Measurements from ENCODE around the gene AHRR. TPM values are rescaled to one million over a fixed set of nuclear protein-coding genes. Genes with fewer than 3 reads are reported as not detected.

Gene AHRR
- total RNA-seq, 6 experiments from 2014 or later: 30.9 to 55.7 (median 51.9) TPM

GRCh38 chr5:386432-387341 is 65.2 kb downstream of the AHRR start:
- peaks cover 40% of the 10 kb centered on the region for H3K4me1 Mint-ChIP-seq (ENCODE audit: low read depth)
- no peak overlapping the region for H3K4me3 Mint-ChIP-seq
- H3K9me3 Mint-ChIP-seq: peaks cover 32% of the 10 kb centered on the region
- H3K27me3 Mint-ChIP-seq (ENCODE audit: insufficient read depth): peaks cover 14% of the 10 kb centered on the region
- TF ChIP-seq, protein P1, sequence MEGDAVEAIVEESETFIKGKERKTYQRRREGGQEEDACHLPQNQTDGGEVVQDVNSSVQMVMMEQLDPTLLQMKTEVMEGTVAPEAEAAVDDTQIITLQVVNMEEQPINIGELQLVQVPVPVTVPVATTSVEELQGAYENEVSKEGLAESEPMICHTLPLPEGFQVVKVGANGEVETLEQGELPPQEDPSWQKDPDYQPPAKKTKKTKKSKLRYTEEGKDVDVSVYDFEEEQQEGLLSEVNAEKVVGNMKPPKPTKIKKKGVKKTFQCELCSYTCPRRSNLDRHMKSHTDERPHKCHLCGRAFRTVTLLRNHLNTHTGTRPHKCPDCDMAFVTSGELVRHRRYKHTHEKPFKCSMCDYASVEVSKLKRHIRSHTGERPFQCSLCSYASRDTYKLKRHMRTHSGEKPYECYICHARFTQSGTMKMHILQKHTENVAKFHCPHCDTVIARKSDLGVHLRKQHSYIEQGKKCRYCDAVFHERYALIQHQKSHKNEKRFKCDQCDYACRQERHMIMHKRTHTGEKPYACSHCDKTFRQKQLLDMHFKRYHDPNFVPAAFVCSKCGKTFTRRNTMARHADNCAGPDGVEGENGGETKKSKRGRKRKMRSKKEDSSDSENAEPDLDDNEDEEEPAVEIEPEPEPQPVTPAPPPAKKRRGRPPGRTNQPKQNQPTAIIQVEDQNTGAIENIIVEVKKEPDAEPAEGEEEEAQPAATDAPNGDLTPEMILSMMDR (IDR thresholded peaks at IDR 0.05): no peak
- H3K36me3 Mint-ChIP-seq (ENCODE audit: low read depth): peaks cover 79% of the 10 kb centered on the region
- H3K27ac Mint-ChIP-seq: peak overlapping the region; percentile 19; the same call in 1 of the 2 replicates
- DNase-seq: no peak

DNA sequence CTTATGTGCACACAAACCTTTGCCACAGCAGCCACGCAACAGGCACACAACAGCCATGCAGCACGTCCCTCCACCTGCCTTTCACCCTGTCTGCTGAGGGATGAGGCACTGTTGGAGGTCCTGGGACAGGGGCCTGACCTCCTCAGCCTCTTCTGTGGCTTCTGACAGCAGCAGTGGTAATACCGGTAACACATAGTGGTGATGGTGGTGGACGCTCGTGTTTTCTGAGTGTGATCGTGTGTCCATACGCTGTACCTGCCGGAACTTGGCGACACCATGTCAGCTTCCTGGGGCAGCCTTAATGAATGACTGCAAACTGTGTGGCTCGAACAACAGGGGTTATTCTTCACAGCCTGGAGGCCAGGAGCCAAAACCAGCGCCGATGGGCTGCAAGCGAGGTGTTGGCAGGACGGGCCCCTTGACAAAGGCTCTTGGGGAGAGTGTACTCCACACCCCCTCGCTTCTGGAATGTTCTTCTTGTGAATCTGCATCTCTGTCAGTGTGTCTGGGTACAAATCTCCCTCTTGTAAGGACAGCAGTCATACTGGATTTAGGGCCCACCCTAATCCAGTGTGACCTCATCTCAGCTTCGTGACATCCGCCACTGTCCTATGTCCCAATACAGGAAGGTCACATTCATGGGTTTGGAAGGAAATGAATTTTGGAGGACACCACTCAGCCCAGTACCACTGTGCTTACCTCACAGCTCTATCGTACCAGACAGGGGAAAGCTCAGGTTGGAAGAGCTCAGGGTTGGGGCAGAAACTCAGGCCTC is 66.2 kb downstream of the AHRR start:
- peaks cover 33% of the 10 kb centered on the region for H3K4me1 Mint-ChIP-seq (ENCODE audit: low read depth)
- no peak for DNase-seq
- no peak overlapping the region; the same call in 1 of the 2 replicates for H3K4me3 Mint-ChIP-seq
- peaks cover 73% of the 10 kb centered on the region for H3K36me3 Mint-ChIP-seq (ENCODE audit: low read depth)
- H3K27ac Mint-ChIP-seq: no peak overlapping the region
- peaks cover 23% of the 10 kb centered on the region for H3K9me3 Mint-ChIP-seq
- TF ChIP-seq, protein P1 (IDR thresholded peaks at IDR 0.05): no peak
- peaks cover 15% of the 10 kb centered on the region for H3K27me3 Mint-ChIP-seq (ENCODE audit: insufficient read depth)

DNA sequence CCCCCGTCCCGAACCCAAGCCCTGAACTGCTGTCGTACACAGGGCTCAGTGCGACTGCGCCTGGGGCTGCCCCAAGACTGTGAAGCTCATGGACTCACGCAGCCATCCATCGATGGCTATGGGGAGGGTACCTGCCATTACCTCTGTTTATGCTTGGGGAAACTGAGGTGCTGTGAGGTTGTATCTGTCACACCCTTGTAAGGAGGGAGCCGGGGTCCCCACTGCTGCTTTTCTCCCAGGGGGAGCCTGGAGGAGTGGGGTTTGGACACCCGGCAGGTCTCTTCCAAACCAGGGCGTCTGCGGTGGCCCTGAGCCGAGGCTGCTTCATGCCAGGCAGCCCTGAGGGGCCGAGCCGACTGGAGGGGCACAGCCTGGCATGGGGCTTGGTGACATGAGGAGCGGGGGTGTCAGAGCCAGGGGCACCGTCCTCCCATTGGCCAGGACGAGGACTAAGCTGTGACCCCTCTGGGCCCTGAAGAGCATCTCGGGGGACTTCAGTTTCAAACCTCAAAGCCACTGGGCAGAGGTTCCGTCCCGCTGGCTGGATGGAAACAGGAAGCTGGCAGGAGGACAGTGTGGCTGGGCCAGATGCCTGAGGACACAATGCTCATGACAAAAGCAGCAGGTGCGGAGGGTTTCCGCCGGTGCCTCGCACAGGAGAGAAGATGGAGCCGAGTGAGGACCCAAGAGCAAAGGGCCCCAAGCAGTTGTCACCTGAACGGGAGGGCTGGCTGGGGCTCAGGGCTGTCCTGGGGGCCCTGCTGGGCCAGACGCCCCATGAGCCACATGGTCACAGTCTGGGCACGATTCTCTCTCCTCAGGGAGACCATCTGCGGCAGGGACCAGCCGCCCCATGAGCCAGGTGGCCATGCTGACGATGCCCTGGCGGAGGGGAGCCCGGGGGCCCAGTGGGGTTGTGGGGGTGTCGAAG is 67.0 kb downstream of the AHRR start:
- H3K9me3 Mint-ChIP-seq: peaks cover 22% of the 10 kb centered on the region
- no peak overlapping the region; the same call in 1 of the 2 replicates for H3K27ac Mint-ChIP-seq
- H3K4me1 Mint-ChIP-seq (ENCODE audit: low read depth): peaks cover 35% of the 10 kb centered on the region
- H3K4me3 Mint-ChIP-seq: no peak overlapping the region
- H3K36me3 Mint-ChIP-seq (ENCODE audit: low read depth): peaks cover 76% of the 10 kb centered on the region
- TF ChIP-seq, protein P1 (IDR thresholded peaks at IDR 0.05): no peak
- no peak for DNase-seq
- peaks cover 16% of the 10 kb centered on the region for H3K27me3 Mint-ChIP-seq (ENCODE audit: insufficient read depth)

DNA sequence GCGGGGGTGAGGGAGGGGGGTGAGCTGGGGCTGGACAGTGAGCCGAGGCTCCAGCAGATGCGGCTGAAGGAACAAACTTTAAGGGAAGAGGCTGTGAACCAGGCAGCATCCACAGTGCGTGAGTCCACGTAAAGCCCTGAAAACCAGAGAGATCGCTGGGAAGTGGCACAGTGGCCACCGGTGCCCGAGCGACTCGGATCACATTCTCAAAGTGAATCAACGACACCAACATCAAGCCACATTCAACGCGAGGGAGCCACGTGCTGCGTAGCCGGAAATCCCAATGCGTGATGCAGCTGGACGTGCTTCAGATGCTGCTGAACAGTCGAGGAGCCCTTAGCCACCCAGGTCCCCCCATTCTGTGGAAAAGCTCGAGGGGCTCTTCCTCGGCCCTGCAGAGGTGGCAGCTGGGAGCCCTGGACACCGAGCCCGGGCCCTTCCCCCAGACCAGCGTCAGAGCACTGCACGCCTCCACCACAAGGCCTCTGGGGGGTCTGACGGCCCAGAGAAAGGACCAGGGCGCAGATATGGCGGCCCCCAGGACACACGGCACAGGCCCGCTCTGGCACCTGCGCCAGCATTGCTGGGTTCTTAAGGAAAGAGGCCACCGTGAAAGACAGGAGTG is 67.8 kb downstream of the AHRR start:
- peaks cover 16% of the 10 kb centered on the region for H3K27me3 Mint-ChIP-seq (ENCODE audit: insufficient read depth)
- no peak overlapping the region for H3K27ac Mint-ChIP-seq

More for the DNA sequence above, 67.8 kb downstream of the AHRR start:
- peaks cover 73% of the 10 kb centered on the region for H3K36me3 Mint-ChIP-seq (ENCODE audit: low read depth)
- peaks cover 42% of the 10 kb centered on the region for H3K4me1 Mint-ChIP-seq (ENCODE audit: low read depth)
- peaks cover 22% of the 10 kb centered on the region for H3K9me3 Mint-ChIP-seq
- H3K4me3 Mint-ChIP-seq: no peak overlapping the region
- TF ChIP-seq, protein P1 (IDR thresholded peaks at IDR 0.05): no peak
- DNase-seq: no peak

All from HFFc6 (cell line).